GM06990 (cell line): ENCODE results near the gene CCDC9B.

Experiments used
- DNase-seq: peaks from one replicate; pipeline ENCODE4 v3.0.0-alpha.2; 2011; ENCODE audit not compliant: insufficient read length; ENCODE audit errors: extremely low read depth
- H3K27me3 ChIP-seq: replicated peaks from 2 replicates; pipeline ENCODE4 v1.6.0; 2011; ENCODE audit warnings: low read length; ENCODE audit not compliant: control insufficient read depth, insufficient read depth
- H3K36me3 ChIP-seq: 2 replicates; pipeline ENCODE4 v1.5.1; 2011; ENCODE audit warnings: low read length; ENCODE audit not compliant: control insufficient read depth, insufficient read depth
- H3K4me3 ChIP-seq: replicated peaks from 2 replicates; pipeline ENCODE4 v1.5.1; 2011; ENCODE audit warnings: low read depth, mild to moderate bottlenecking, control low read depth, low read length
- TF ChIP-seq, protein P1 (sequence below): IDR thresholded peaks from 2 replicates; pipeline ENCODE4 v1.5.1; 2011; ENCODE audit warnings: low read length, control low read depth, mild to moderate bottlenecking, inconsistent platforms; ENCODE audit not compliant: insufficient read depth, poor library complexity, severe bottlenecking

CCDC9B gene

DNA sequence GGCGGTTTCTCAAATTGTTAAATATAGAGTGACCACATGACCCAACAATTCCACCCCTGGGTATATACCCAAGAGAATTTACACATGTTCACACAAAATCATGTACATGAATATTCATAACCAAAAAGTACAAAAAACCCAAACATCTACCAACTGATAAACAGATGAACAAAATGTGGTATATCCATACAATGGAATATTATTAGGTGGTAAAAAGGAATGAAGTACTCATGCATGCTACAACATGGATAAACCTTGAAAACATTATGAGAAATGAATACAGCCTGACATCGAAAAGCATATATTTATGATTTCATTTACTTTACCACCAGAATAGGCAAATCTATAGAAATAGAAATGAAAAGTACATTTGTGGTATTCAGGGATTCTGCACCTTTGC lies 40.4 kb downstream of the CCDC9B start:
- Histone ChIP-seq H3K27me3 (no peaks in the 10 kb centered on the region), H3K4me3 (no peak overlapping the region), H3K36me3 (no peaks in the 10 kb centered on the region; the same call in none of the 2 replicates)
- no peak for DNase-seq
- TF ChIP-seq, protein P1, sequence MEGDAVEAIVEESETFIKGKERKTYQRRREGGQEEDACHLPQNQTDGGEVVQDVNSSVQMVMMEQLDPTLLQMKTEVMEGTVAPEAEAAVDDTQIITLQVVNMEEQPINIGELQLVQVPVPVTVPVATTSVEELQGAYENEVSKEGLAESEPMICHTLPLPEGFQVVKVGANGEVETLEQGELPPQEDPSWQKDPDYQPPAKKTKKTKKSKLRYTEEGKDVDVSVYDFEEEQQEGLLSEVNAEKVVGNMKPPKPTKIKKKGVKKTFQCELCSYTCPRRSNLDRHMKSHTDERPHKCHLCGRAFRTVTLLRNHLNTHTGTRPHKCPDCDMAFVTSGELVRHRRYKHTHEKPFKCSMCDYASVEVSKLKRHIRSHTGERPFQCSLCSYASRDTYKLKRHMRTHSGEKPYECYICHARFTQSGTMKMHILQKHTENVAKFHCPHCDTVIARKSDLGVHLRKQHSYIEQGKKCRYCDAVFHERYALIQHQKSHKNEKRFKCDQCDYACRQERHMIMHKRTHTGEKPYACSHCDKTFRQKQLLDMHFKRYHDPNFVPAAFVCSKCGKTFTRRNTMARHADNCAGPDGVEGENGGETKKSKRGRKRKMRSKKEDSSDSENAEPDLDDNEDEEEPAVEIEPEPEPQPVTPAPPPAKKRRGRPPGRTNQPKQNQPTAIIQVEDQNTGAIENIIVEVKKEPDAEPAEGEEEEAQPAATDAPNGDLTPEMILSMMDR, result no peak

DNA sequence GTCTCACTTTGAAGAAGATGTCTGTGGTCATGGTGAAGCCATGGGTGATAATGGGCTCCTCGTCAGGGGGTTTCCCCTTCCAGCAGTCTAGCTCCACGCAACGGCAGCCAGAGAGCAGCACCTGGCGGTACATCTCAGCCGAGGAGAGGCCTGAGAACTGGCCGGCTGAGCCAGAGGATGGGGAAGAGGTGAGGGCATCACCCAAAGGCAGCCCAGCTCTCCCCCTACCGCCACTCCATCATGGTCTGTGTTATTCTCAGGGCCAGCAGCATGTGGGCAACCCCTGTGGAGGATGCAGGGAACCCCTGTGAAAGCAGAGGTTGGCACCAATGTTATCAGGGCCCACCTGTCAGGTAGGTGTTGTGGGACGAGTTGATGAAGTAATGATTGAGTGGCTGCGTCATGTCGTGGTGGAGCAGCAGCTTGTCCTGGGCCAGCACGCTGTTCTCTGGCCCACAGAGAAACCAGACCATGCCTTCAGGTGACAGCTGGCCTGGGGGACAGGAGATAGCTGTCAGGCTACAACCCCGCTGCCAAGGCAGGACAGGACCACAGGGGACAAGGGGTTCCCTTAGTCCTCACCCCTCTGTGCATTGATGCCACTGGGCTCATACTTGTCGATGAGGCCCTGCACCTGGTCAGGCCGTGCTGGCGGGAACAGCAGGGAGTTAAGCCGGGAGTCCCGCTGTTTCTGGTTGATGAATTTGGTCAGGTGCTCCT lies 42.4 kb downstream of the CCDC9B start:
- TF ChIP-seq, protein P1, result no peak
- Histone ChIP-seq H3K36me3 (no peaks in the 10 kb centered on the region; the same call in none of the 2 replicates), H3K27me3 (no peaks in the 10 kb centered on the region), H3K4me3 (no peak overlapping the region)
- no peak for DNase-seq

DNA sequence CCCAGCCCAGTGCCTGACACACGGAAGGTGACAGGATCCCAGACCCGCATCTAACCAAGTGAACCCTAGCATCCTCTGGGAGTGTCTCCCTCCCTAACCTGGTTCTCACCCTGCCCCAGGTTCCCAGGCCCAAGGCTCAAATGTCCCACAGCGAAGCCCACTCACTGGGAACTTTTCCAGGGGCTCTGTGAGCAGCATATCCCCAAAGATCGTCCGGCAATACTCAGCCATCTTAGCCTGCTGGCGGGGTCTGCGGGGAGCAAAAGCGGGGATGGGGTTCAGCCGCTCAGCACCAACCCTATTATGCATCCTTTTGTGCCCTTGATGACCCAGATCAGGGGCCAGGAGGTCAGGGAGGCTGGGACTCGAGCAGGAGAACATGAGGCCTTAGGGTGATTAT lies 43.4 kb downstream of the CCDC9B start:
- DNase-seq, result no peak
- no peaks in the 10 kb centered on the region; the same call in none of the 2 replicates for H3K36me3 ChIP-seq

DNA sequence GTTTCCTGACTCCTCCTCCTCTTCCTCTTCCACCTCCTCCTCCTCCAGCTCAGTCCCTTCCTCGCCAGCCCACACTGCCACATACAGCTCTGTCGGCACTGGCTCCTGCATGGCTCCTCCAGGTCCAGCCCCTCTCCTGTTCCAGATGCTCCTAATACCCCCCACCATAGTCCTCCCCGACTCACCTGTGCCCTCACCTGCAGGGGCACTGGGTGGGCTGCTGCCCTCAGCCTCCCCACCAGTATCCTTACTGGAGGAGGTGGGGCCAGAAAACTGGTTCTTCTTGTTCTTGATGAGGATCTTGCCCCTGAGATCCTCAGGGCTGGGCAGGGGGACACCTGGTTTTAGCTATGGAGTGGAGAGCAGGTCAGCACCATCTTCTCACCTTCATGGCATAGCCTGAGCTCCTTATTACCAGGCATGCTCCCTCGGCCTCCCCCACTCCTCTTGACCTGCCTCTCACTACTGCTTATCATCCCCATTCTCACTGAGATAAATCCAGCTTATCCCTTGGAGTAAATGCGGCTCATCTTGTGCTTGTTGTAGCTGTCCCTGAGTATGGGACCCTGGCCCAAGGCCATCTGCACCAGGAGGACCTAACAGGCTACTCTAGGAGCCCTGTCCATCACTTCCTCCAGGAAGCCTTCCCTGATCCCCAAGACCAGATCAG lies 44.0 kb downstream of the CCDC9B start:
- Histone ChIP-seq H3K4me3 (no peak overlapping the region), H3K36me3 (no peaks in the 10 kb centered on the region; the same call in none of the 2 replicates), H3K27me3 (no peaks in the 10 kb centered on the region)
- TF ChIP-seq, protein P1, result no peak
- no peak for DNase-seq

More for the DNA sequence above, 43.4 kb downstream of the CCDC9B start:
- Histone ChIP-seq H3K27me3 (no peaks in the 10 kb centered on the region), H3K4me3 (no peak overlapping the region)
- TF ChIP-seq, protein P1, result no peak

DNA sequence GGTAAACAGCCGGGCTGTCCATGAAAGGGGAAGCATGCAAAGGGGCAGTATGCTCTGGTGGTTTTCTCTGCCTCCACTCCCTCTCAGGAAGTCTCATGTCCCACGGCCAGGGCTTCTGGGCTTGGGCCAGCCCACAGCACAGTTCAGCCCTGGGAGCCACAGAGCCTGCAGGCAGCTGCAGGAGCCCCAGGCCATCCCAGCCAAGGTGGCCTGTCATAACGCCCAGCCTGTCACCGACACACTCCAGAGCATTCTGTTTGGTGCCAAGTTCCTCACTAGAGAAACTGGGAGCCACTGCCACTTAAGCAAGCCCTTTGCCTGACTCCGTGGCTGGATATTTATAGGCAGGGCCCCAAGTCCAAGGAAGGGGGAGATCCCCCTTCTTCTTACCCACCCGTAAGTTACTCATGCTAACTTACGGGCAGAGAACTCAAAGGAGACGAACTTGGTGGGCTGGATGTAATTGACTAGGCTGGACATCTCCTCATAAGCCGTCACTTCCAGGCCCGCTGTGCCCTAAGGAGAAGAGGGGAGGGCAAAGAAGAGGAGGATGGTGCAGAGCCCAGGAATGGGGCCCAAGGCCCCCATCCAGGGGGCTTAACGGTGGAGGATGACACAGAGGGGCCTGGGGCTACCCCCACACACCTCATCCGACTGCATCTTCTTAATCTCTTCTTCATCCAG lies 44.7 kb downstream of the CCDC9B start:
- TF ChIP-seq, protein P1, result no peak
- DNase-seq, result no peak
- Histone ChIP-seq H3K4me3 (no peak overlapping the region), H3K27me3 (no peaks in the 10 kb centered on the region), H3K36me3 (no peaks in the 10 kb centered on the region; the same call in none of the 2 replicates)
